ENCODE data around the gene SNX18. TPM values are rescaled to one million over a fixed set of nuclear protein-coding genes. Genes with fewer than 3 reads are reported as not detected.
"Not testable (repeated sequence)": the region's sequence is repeated elsewhere in the genome, so short reads cannot be mapped to it uniquely, and the experiment has no call there.

The SNX18 gene
- total RNA-seq, 1 donor from 2014 or later: 95.0 TPM

DNA sequence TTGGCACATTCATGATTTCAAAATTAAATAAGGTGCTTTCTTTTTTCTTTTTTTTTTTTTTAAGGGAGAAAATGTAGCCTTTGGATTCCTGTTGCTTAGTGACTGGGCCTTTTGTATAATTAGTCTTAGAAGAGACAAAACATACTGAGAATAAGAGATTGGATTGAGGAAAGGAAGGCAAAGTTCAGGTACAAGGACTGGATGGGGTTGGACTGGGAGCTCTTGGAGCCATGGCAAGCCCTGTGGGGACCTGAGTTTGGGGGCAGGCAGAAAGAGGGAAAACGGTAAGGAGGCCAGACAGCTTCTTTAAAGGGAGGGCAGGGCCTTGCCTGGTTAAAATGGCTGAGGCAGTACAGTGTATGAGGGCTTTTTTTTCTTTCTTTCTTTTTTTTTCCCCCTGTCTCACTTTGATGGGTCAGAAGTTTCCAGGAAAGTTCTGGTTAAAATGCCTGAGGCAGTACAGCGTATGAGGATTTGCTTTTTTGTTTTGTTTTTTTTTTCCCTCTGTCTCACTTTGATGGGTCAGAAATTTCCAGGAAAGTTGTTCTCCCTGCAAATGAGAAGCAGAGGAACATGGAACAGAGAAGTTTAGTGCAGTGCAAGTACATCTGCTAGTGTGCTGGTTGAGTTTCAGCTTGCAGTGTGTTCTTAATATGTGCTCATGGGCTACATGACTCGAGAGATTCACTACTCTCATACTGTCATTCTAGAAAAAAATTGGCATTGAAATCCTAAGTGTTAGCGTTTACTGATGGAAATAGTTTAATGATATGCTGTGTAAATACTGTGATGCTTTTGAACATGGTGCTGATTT, 16.8 kb downstream of the SNX18 start:
- Mint-ChIP-seq H3K36me3 (ENCODE audit: unreplicated experiment) (no peaks in the 10 kb centered on the region), H3K27me3 (ENCODE audit: unreplicated experiment) (peaks cover 6% of the 10 kb centered on the region), H3K4me3 (ENCODE audit: unreplicated experiment) (peak overlapping the region; percentile 74), H3K27ac (ENCODE audit: unreplicated experiment) (peak overlapping the region; percentile 80), H3K9me3 (ENCODE audit: unreplicated experiment) (peaks cover 4% of the 10 kb centered on the region), H3K4me1 (ENCODE audit: low read depth, unreplicated experiment) (peaks cover 30% of the 10 kb centered on the region)
- TF ChIP-seq, protein P1, sequence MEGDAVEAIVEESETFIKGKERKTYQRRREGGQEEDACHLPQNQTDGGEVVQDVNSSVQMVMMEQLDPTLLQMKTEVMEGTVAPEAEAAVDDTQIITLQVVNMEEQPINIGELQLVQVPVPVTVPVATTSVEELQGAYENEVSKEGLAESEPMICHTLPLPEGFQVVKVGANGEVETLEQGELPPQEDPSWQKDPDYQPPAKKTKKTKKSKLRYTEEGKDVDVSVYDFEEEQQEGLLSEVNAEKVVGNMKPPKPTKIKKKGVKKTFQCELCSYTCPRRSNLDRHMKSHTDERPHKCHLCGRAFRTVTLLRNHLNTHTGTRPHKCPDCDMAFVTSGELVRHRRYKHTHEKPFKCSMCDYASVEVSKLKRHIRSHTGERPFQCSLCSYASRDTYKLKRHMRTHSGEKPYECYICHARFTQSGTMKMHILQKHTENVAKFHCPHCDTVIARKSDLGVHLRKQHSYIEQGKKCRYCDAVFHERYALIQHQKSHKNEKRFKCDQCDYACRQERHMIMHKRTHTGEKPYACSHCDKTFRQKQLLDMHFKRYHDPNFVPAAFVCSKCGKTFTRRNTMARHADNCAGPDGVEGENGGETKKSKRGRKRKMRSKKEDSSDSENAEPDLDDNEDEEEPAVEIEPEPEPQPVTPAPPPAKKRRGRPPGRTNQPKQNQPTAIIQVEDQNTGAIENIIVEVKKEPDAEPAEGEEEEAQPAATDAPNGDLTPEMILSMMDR (IDR thresholded peaks at IDR 0.05; ENCODE audit: partially characterized antibody, unreplicated experiment): no peak
- DNase-seq: no peak

DNA sequence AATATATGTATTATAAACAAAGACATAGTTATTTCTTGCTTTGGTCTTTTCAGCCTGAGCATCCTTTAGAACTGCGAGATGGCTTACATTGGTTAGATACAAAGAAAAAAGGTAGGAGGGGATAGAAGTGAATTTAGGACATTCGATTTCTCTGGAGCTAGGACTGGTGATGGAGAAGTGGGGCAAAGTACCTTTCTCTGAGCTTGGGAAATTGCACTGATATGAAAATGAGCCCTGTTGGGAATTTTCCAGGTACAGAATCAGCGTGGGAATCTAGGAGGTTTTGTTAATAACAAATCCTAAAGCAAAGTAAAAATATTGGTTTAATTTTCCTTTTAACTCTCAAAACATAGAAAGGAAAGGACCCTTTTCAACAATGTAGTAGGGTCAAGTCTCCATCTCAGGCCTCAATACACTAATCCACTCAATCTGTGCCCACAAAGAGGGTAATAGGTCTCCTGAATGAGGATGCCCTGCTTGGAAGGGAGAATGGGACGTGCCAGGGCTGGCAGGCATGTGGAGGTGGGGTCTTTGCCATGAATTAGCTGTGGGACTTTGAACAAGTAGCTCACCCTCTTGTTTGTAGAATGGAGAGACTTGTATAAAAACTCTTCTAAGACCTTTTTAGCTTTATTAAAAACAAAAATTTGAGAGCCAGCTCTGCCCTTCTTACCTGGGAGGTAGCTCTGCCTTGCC, 17.7 kb downstream of the SNX18 start:
- Mint-ChIP-seq H3K27me3 (ENCODE audit: unreplicated experiment) (peaks cover 7% of the 10 kb centered on the region), H3K4me3 (ENCODE audit: unreplicated experiment) (no peak overlapping the region)
- TF ChIP-seq, protein P1 (IDR thresholded peaks at IDR 0.05; ENCODE audit: partially characterized antibody, unreplicated experiment): no peak

DNA sequence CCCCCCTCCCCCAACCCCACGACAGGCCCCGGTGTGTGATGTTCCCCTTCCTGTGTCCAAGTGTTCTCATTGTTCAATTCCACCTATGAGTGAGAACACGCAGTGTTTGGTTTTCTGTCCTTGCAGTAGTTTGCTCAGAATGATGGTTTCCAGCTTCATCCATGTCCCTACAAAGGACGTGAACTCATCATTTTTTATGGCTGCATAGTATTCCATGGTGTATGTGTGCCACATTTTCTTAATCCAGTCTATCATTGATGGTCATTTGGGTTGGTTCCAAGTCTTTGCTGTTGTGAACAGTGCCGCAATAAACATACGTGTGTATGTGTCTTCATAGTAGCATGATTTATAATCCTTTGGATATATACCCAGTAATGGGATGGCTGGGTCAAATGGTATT, 18.8 kb downstream of the SNX18 start:
- not testable (repeated sequence) for DNase-seq; H3K4me3 Mint-ChIP-seq (ENCODE audit: unreplicated experiment); H3K36me3 Mint-ChIP-seq (ENCODE audit: unreplicated experiment); H3K9me3 Mint-ChIP-seq (ENCODE audit: unreplicated experiment); H3K27me3 Mint-ChIP-seq (ENCODE audit: unreplicated experiment); H3K27ac Mint-ChIP-seq (ENCODE audit: unreplicated experiment)
- H3K4me1 Mint-ChIP-seq (ENCODE audit: low read depth, unreplicated experiment): peaks cover 28% of the 10 kb centered on the region

More for the DNA sequence above, 17.7 kb downstream of the SNX18 start:
- Mint-ChIP-seq H3K4me1 (ENCODE audit: low read depth, unreplicated experiment) (peaks cover 32% of the 10 kb centered on the region), H3K9me3 (ENCODE audit: unreplicated experiment) (peaks cover 2% of the 10 kb centered on the region), H3K36me3 (ENCODE audit: unreplicated experiment) (no peaks in the 10 kb centered on the region), H3K27ac (ENCODE audit: unreplicated experiment) (no peak overlapping the region)
- no peak for DNase-seq

DNA sequence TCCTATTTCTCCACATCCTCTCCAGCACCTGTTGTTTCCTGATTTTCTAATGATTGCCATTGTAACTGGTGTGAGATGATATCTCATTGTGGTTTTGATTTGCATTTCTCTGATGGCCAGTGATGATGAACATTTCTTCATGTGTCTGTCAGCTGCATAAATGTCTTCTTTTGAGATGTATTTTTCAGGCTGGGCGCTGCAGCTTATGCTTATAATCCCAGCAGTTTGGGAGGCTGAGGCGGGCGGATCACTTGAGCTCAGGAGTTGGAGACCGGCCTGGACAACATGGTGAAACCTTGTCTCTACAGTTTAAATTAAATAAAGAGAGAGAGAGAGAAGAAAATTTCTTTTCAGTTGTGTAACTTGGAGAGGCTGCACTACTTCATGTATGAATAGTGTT, 19.3 kb downstream of the SNX18 start:
- H3K36me3 Mint-ChIP-seq (ENCODE audit: unreplicated experiment); H3K4me3 Mint-ChIP-seq (ENCODE audit: unreplicated experiment); H3K9me3 Mint-ChIP-seq (ENCODE audit: unreplicated experiment); H3K27ac Mint-ChIP-seq (ENCODE audit: unreplicated experiment); H3K27me3 Mint-ChIP-seq (ENCODE audit: unreplicated experiment); DNase-seq: not testable (repeated sequence)
- peaks cover 26% of the 10 kb centered on the region for H3K4me1 Mint-ChIP-seq (ENCODE audit: low read depth, unreplicated experiment)

DNA sequence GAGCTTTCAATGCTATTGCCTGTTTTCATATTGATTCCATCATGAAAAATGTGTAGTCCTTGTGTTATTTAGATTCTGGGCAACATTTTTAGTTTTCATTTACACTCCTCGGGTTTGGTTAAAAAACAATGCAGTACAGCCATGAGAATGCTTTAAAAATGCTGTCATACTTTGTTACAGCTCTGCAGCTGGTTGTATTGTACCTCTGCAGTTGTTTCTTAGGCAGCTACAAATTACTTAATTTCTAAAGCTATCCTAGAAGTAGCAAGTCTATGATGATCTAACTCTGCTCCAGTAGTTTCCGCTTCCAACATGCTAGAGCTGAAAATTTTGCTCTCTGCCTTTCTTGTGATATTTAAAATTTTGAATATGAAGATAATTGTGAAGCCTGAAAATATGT, 20.2 kb downstream of the SNX18 start:
- Mint-ChIP-seq H3K27me3 (ENCODE audit: unreplicated experiment) (peaks cover 8% of the 10 kb centered on the region), H3K9me3 (ENCODE audit: unreplicated experiment) (peaks cover 4% of the 10 kb centered on the region), H3K4me3 (ENCODE audit: unreplicated experiment) (no peak overlapping the region), H3K4me1 (ENCODE audit: low read depth, unreplicated experiment) (peaks cover 26% of the 10 kb centered on the region), H3K36me3 (ENCODE audit: unreplicated experiment) (no peaks in the 10 kb centered on the region), H3K27ac (ENCODE audit: unreplicated experiment) (peak overlapping the region; percentile 31)
- TF ChIP-seq, protein P1 (IDR thresholded peaks at IDR 0.05; ENCODE audit: partially characterized antibody, unreplicated experiment): no peak
- DNase-seq: no peak

DNA sequence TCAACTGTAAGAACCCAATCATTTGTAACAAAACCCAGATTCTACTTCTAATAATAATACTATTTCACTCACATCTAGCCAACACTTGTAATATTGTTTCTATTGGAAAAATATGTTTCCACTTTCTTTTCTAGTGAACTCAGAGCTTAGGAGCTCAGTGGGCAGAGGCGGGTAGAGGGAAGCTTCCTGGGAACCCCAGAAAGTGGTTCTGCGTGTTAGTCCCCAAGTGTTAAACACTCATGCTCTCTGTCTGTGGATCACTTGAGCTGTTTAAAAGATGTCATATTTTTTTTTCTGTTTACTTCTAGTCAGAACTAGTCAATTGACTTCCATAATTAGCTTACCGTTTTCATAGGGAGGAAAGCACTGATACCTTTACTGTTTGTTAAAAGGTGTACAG, 20.6 kb downstream of the SNX18 start:
- H3K27ac Mint-ChIP-seq (ENCODE audit: unreplicated experiment): no peak overlapping the region
- peaks cover 26% of the 10 kb centered on the region for H3K4me1 Mint-ChIP-seq (ENCODE audit: low read depth, unreplicated experiment)
- peaks cover 8% of the 10 kb centered on the region for H3K27me3 Mint-ChIP-seq (ENCODE audit: unreplicated experiment)
- DNase-seq: no peak
- no peaks in the 10 kb centered on the region for H3K36me3 Mint-ChIP-seq (ENCODE audit: unreplicated experiment)
- H3K4me3 Mint-ChIP-seq (ENCODE audit: unreplicated experiment): no peak overlapping the region
- TF ChIP-seq, protein P1 (IDR thresholded peaks at IDR 0.05; ENCODE audit: partially characterized antibody, unreplicated experiment): no peak
- peaks cover 4% of the 10 kb centered on the region for H3K9me3 Mint-ChIP-seq (ENCODE audit: unreplicated experiment)

Data from glutamatergic neuron (in vitro differentiated cells).